CD4-positive, alpha-beta memory T cell (primary cell): Measurements from ENCODE around the gene ANKRD13D. TPM values are rescaled to one million over a fixed set of nuclear protein-coding genes. Genes with fewer than 3 reads are reported as not detected.
A peak's percentile ranks its signal among the peaks of the same experiment; 100 is the strongest.

Experiments
- CTCF ChIA-PET: fragments of 350-600 bp; sonication (Branson Sonifier 250); formaldehyde crosslinking; loops from one replicate; lab custom pipeline; 2021; ENCODE audit warnings: inconsistent platforms; ENCODE audit not compliant: partially characterized antibody; lab: Charles Lee
- POLR2A ChIA-PET: fragments of 350-600 bp; sonication (Branson Sonifier 250); formaldehyde crosslinking; loops from one replicate; lab custom pipeline; 2021; ENCODE audit not compliant: partially characterized antibody; lab: Charles Lee
- DNase-seq, 5 donors: peaks; one replicate each; pipeline versions ENCODE4 v3.0.0 to v3.0.0-alpha.2; 2020 to 2022; ENCODE audit warnings: mixed read lengths in 1 of 5
- H3K27ac ChIP-seq: one replicate; pipeline ENCODE4 v1.7.0; 2013; ENCODE audit warnings: low read depth, low read length
- H3K27me3 ChIP-seq: 2 replicates; pipeline ENCODE4 v1.7.0; 2013; ENCODE audit warnings: mild to moderate bottlenecking, low read length, moderate library complexity; ENCODE audit not compliant: insufficient read depth
- H3K36me3 ChIP-seq: 2 replicates; pipeline ENCODE4 v1.7.0; 2013; ENCODE audit warnings: mild to moderate bottlenecking, low read length, moderate library complexity; ENCODE audit not compliant: insufficient read depth
- H3K4me1 ChIP-seq: 2 replicates; pipeline ENCODE4 v1.7.0; 2013; ENCODE audit warnings: mild to moderate bottlenecking, low read length, moderate library complexity; ENCODE audit not compliant: insufficient read depth
- H3K4me3 ChIP-seq, 2 donors: one replicate each; pipeline ENCODE4 v1.7.0; 2013; ENCODE audit warnings: low read length in 2 of 2, mild to moderate bottlenecking in 1 of 2
- H3K9me3 ChIP-seq, 2 donors: one replicate each; pipeline ENCODE4 v1.7.0; 2013; ENCODE audit warnings: low read length in 2 of 2, control low read depth in 1 of 2; ENCODE audit not compliant: control insufficient read depth in 1 of 2
- H3K27ac Mint-ChIP-seq, 7 donors: one replicate each; pipeline ENCODE4 v1.8.0; 2020 to 2021; ENCODE audit warnings: mixed read lengths in 7 of 7, mild to moderate bottlenecking in 6 of 7, inconsistent platforms in 3 of 7, moderate library complexity in 3 of 7
- H3K27me3 Mint-ChIP-seq, 2 donors: one replicate each; pipeline ENCODE4 v1.8.0; 2020 to 2021; ENCODE audit warnings: mixed read lengths in 2 of 2
- H3K36me3 Mint-ChIP-seq, 2 donors: one replicate each; pipeline ENCODE4 v1.8.0; 2020 to 2021; ENCODE audit warnings: mixed read lengths in 2 of 2, inconsistent platforms in 1 of 2, mild to moderate bottlenecking in 1 of 2
- H3K4me1 Mint-ChIP-seq, 4 donors: one replicate each; pipeline ENCODE4 v1.8.0; 2020 to 2021; ENCODE audit warnings: mixed read lengths in 4 of 4, mild to moderate bottlenecking in 1 of 4
- H3K4me3 Mint-ChIP-seq, 8 donors: one replicate each; pipeline ENCODE4 v1.8.0; 2020 to 2021; ENCODE audit warnings: mixed read lengths in 8 of 8, mild to moderate bottlenecking in 7 of 8, moderate library complexity in 6 of 8, inconsistent platforms in 3 of 8
- H3K9me3 Mint-ChIP-seq, 8 donors: one replicate each; pipeline ENCODE4 v1.8.0; 2020 to 2021; ENCODE audit warnings: mixed read lengths in 8 of 8, mild to moderate bottlenecking in 5 of 8, inconsistent platforms in 3 of 8, moderate library complexity in 1 of 8
- intact Hi-C: fragments of 100-400 bp; cut with micrococcal nuclease; formaldehyde crosslinking; loops from one replicate; pipeline ENCODE4 v1.15.1; 2023
- polyA plus RNA-seq, 2 donors: library from polyadenylated mRNA; unstranded; fragments of 300-500 nt; fragmentation: Illumina TruSeq; gene quantifications; one replicate each; pipeline ENCODE4 v1.2.3, GENCODE V29; 2021
- total RNA-seq, 2 experiments: library from RNA; stranded (reverse); gene quantifications; one replicate each; pipeline ENCODE4 v1.2.3, GENCODE V29; 2021

Gene ANKRD13D
- total and polyA plus RNA-seq, 4 experiments from 2014 or later, result 12.0 to 247 (median 138) TPM

- H3K27me3 ChIP-seq, result no peaks in the 10 kb centered on the region
- no peak overlapping the region for H3K4me3 ChIP-seq
- ChIA-PET CTCF (interaction anchor here (0.9 to 4.8 kb wide), 31 partner anchors 8 to 125 kb away, joined by 3 to 155 read pairs (median 5); partner anchors contain the start of genes ANKRD13D, POLD4 and SSH3), POLR2A (interaction anchor here (1.2 to 13.0 kb wide), 10 partner anchors 8 to 54 kb away, joined by 3 to 358 read pairs (median 12); partner anchors contain the start of genes ANKRD13D and SSH3)
- Mint-ChIP-seq H3K4me1 (peaks cover 27 to 60% (median 31%) of the 10 kb centered on the region in 4 donors), H3K9me3 (peaks cover 0 to 2% (median 0%) of the 10 kb centered on the region in 8 donors), H3K4me3 (peak overlapping the region in 1 of 8 donors; percentile 79), H3K27ac (peak overlapping the region in 1 of 7 donors; percentile 94), H3K27me3 (peaks cover 0 to 5% of the 10 kb centered on the region in 2 donors), H3K36me3 (peaks cover 3 to 20% of the 10 kb centered on the region in 2 donors)
- no peak overlapping the region for H3K27ac ChIP-seq
- peaks cover 3% of the 10 kb centered on the region for H3K36me3 ChIP-seq
- peak in 1 of 5 donors; percentile 36 for DNase-seq
- H3K9me3 ChIP-seq, result no peaks in the 10 kb centered on the region
- intact Hi-C loops, result loop anchor here (1.0 kb wide), 1 partner anchor 125 kb away; no protein-coding TSS in a partner anchor
- H3K4me1 ChIP-seq, result peaks cover 27% of the 10 kb centered on the region
These were observed 27.5 kb upstream of the ANKRD13D start for GRCh38 chr11:67261640-67261945.

DNA sequence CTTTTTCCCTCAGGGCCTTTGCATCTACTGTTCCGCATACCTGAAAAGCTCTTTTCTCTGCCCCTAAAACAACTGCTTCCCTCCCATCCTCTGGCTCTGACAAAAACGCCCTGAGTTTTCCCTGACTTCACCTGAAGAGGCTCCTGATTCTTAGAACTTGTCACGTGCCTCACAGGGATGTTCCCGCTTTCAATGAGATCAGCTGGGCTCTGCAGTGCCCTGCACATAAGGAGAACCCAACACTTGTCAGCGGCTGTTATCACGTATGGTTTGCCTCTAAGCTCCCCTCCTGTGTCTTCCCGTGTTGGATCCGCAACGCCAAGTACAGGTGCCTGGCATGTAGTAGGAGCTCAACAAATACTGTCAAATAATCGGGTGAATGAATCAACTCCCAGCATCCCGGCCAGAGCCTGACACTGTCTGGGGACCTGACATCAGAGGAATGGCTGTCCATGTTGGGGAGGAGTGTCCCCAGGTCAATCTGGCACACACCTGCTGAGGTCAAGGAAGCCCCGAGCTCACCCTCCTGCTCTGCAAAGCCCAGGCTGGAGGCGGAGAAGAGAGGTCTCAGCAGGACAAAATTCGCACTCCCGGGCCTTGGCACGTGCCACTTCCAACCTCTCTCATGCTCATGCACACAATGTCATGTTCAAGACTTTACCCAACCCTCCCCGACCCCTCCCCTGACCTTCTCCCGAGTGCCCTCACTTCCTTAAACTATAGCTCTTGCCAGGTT, 27.0 kb upstream of the ANKRD13D start:
- ChIA-PET CTCF (interaction anchor here (0.6 to 4.8 kb wide), 35 partner anchors 8 to 206 kb away, joined by 3 to 155 read pairs (median 5); partner anchors contain the start of genes ANKRD13D, CLCF1, POLD4 and SSH3), POLR2A (interaction anchor here (0.6 to 13.0 kb wide), 13 partner anchors 9 to 90 kb away, joined by 3 to 358 read pairs (median 5); partner anchors contain the start of genes ANKRD13D and SSH3)
- H3K27ac Mint-ChIP-seq, result peak overlapping the region in 5 of 7 donors; percentile 36 to 94 (median 73)
- H3K27me3 Mint-ChIP-seq, result peaks cover 0 to 5% of the 10 kb centered on the region in 2 donors
- peak in 1 of 5 donors; percentile 39 for DNase-seq
- peaks cover 27% of the 10 kb centered on the region for H3K4me1 ChIP-seq
- H3K27me3 ChIP-seq, result no peaks in the 10 kb centered on the region
- H3K9me3 Mint-ChIP-seq, result peaks cover 0 to 2% (median 0%) of the 10 kb centered on the region in 8 donors
- intact Hi-C loops, result loop anchor here (1.0 to 2.0 kb wide), 4 partner anchors 21 to 124 kb away; no protein-coding TSS in a partner anchor
- peaks cover under 1 to 16% of the 10 kb centered on the region in 2 donors for H3K36me3 Mint-ChIP-seq
- H3K4me3 ChIP-seq, result no peak overlapping the region
- H3K9me3 ChIP-seq, result no peaks in the 10 kb centered on the region
- H3K27ac ChIP-seq, result no peak overlapping the region
- H3K4me3 Mint-ChIP-seq, result peak overlapping the region; percentile 60 to 85 (median 73)
- no peaks in the 10 kb centered on the region for H3K36me3 ChIP-seq
- H3K4me1 Mint-ChIP-seq, result peaks cover 25 to 61% (median 31%) of the 10 kb centered on the region in 4 donors

- DNase-seq, result peak; percentile 63 to 71 (median 67)
- intact Hi-C loops, result loop anchor here (1.0 to 2.0 kb wide), 3 partner anchors 22 to 119 kb away; no protein-coding TSS in a partner anchor
- ChIA-PET CTCF (interaction anchor here (0.6 to 4.8 kb wide), 33 partner anchors 8 to 205 kb away, joined by 3 to 155 read pairs (median 4); partner anchors contain the start of genes ANKRD13D, CLCF1 and POLD4), POLR2A (interaction anchor here (0.6 to 13.0 kb wide), 12 partner anchors 8 to 89 kb away, joined by 3 to 358 read pairs (median 8); partner anchors contain the start of genes ANKRD13D and SSH3)
- H3K4me3 Mint-ChIP-seq, result peak overlapping the region; percentile 60 to 85 (median 73)
- H3K4me3 ChIP-seq, result no peak overlapping the region
- H3K27me3 Mint-ChIP-seq, result peaks cover 0 to 5% of the 10 kb centered on the region in 2 donors
- no peak overlapping the region for H3K27ac ChIP-seq
- peak overlapping the region; percentile 42 to 94 (median 76) for H3K27ac Mint-ChIP-seq
- peaks cover 9 to 21% of the 10 kb centered on the region in 2 donors for H3K36me3 Mint-ChIP-seq
- H3K9me3 Mint-ChIP-seq, result peaks cover 0 to 2% (median 0%) of the 10 kb centered on the region in 8 donors
- no peaks in the 10 kb centered on the region for H3K27me3 ChIP-seq
- peaks cover 33% of the 10 kb centered on the region for H3K4me1 ChIP-seq
- peaks cover 27 to 69% (median 36%) of the 10 kb centered on the region in 4 donors for H3K4me1 Mint-ChIP-seq
- no peaks in the 10 kb centered on the region for H3K9me3 ChIP-seq
- H3K36me3 ChIP-seq, result no peaks in the 10 kb centered on the region
These were observed 26.1 kb upstream of the ANKRD13D start for GRCh38 chr11:67262731-67263675.

GRCh38 chr11:67264260-67264659, 24.8 kb upstream of the ANKRD13D start:
- no peak for DNase-seq
- H3K36me3 Mint-ChIP-seq, result peaks cover 17 to 23% of the 10 kb centered on the region in 2 donors
- peaks cover 30 to 77% (median 41%) of the 10 kb centered on the region in 4 donors for H3K4me1 Mint-ChIP-seq

GRCh38 chr11:67264877-67265632, 24.0 kb upstream of the ANKRD13D start:
- CTCF ChIA-PET, result interaction anchor here (0.9 to 4.8 kb wide), 6 partner anchors 24 to 86 kb away, joined by 3 to 155 read pairs (median 4); partner anchors contain the start of gene ANKRD13D
- Mint-ChIP-seq H3K27me3 (peaks cover 0 to 5% of the 10 kb centered on the region in 2 donors), H3K4me3 (peak overlapping the region; percentile 54 to 86 (median 80)), H3K9me3 (no peaks in the 10 kb centered on the region), H3K36me3 (peaks cover 19 to 28% of the 10 kb centered on the region in 2 donors), H3K27ac (peak overlapping the region; percentile 73 to 94 (median 80)), H3K4me1 (peaks cover 29 to 80% (median 44%) of the 10 kb centered on the region in 4 donors)
- Histone ChIP-seq H3K9me3 (no peaks in the 10 kb centered on the region), H3K36me3 (peaks cover 12% of the 10 kb centered on the region), H3K27me3 (no peaks in the 10 kb centered on the region), H3K4me3 (no peak overlapping the region), H3K4me1 (peaks cover 53% of the 10 kb centered on the region), H3K27ac (no peak overlapping the region)
- intact Hi-C loops, result loop anchor here (5.0 kb wide), 1 partner anchor 107 kb away; the partner anchor contains the start of gene CLCF1
- DNase-seq, result peak in 1 of 5 donors; percentile 41
- POLR2A ChIA-PET, result interaction anchor here (0.9 to 17.3 kb wide), 5 partner anchors 11 to 88 kb away, joined by 3 to 1163 read pairs (median 23); partner anchors contain the start of genes ANKRD13D and SSH3

More at GRCh38 chr11:67264260-67264659, 24.8 kb upstream of the ANKRD13D start:
- Histone ChIP-seq H3K9me3 (no peaks in the 10 kb centered on the region), H3K27me3 (no peaks in the 10 kb centered on the region), H3K36me3 (peaks cover 8% of the 10 kb centered on the region), H3K4me1 (peaks cover 45% of the 10 kb centered on the region), H3K4me3 (no peak overlapping the region), H3K27ac (no peak overlapping the region)
- intact Hi-C loops, result no loop called here
- Mint-ChIP-seq H3K4me3 (peak overlapping the region in 7 of 8 donors; percentile 39 to 82 (median 67)), H3K27ac (peak overlapping the region in 6 of 7 donors; percentile 25 to 94 (median 81)), H3K9me3 (peaks cover 0 to 2% (median 0%) of the 10 kb centered on the region in 8 donors), H3K27me3 (peaks cover 0 to 5% of the 10 kb centered on the region in 2 donors)
- CTCF ChIA-PET, result interaction anchor here (1.4 to 4.8 kb wide), 6 partner anchors 10 to 81 kb away, joined by 4 to 155 read pairs (median 15); no protein-coding TSS in a partner anchor
- POLR2A ChIA-PET, result interaction anchor here (3.4 to 17.3 kb wide), 4 partner anchors 22 to 51 kb away, joined by 23 to 1163 read pairs (median 201); partner anchors contain the start of genes ANKRD13D and SSH3
